NCI-H2171 (cell line): ENCODE results near the gene MAGED2.
"Not testable (repeated sequence)": the region's sequence is repeated elsewhere in the genome, so short reads cannot be mapped to it uniquely, and the experiment has no call there.

Experiments
- DNase-seq: peaks from one replicate; lab custom pipeline; 2025; lab: John Stamatoyannopoulos, UW

MAGED2 gene, protein sequence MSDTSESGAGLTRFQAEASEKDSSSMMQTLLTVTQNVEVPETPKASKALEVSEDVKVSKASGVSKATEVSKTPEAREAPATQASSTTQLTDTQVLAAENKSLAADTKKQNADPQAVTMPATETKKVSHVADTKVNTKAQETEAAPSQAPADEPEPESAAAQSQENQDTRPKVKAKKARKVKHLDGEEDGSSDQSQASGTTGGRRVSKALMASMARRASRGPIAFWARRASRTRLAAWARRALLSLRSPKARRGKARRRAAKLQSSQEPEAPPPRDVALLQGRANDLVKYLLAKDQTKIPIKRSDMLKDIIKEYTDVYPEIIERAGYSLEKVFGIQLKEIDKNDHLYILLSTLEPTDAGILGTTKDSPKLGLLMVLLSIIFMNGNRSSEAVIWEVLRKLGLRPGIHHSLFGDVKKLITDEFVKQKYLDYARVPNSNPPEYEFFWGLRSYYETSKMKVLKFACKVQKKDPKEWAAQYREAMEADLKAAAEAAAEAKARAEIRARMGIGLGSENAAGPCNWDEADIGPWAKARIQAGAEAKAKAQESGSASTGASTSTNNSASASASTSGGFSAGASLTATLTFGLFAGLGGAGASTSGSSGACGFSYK

DNA sequence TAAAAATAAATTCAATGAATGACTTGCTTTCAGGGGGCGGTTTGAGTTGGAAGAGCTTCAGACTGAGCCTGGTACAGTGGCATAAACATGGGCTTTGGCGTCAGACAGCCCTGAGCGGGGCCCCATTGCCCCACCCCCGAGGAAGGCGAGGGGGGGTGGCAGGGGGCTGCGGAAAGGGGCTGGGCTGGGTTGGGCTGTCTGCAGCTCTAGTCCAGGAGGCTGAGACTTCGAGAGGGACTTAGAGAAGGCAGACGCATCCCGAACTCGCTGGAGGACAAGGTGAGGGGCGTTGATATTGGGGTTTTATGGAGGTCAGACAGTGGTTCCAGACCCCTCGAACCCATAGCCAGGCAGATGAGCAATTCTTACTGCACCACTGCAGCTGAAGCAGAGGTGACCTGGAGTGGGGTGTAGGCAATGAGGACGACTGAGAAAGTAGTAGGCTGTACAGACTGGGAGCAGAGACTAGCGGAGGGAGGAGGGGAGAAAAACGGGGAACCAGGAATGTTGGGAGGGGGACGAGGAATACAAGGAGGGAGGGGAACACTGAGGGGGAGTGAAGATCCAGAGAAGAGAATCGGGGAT is at the start of gene MAGED2:
MAGED2 (plus strand) TSS at position 222 of the 585 bp plus-strand sequence. CDS start 1,587 bp downstream, outside the sequence.
- DNase-seq: no peak

- DNase-seq: no peak
Measured at GRCh38 chrX:54758114-54759055, 49.2 kb upstream of the MAGED2 start.

DNA sequence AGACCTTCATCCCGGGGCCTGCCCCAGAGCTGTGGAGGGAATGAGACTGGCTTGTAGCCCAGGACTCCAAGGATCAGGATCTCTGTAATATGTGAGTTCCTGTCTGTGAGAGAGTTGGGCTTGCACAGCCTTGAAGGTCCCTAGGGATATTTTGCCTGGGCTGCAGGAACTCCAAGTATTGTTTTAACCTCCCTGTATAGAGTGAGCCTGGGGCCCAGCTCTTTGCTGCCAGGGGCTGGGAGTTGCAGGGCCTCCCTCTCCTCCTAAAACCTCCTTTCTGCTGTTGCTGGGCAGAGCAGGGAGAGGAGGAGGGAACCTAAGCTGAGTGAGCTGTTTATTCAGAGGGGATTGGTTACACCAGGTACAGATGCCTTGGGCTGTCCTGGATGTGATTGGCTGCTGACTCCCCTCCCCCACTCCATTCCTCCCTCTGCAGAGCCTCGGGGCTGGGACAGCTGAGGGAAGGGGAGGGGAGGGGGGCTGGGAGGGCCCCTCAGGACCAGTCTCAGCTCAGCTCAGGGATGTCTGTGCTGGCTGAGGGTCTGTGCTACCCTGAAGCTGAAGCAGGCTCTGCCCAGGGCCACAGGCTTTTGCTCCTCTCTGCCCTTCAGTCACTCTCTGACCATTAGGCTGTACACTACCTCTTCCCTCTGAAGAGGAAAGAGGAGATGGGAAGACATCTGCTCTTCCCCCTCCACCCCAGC is 33.0 kb upstream of the MAGED2 start:
- peak; percentile 3 for DNase-seq

DNA sequence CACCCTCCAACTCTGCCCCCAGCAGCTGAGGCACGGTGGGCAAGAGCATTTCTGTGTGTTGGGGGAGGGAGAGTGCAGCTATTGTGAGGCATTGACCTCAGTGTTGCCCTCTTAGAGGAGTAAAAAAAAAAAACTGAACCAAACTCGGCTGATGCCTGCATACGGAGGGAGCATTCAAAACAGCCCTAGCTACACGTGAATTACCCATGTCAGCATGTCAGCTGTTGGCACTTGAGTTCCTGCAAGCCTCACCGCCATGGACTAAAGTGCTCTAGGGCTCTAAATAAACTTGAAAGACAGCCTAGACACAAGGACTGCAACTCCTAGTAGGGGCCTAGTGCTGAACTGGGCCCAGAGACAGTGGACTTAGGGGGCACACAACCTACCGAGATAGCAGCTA is 31.5 kb upstream of the MAGED2 start:
- no peak for DNase-seq

DNA sequence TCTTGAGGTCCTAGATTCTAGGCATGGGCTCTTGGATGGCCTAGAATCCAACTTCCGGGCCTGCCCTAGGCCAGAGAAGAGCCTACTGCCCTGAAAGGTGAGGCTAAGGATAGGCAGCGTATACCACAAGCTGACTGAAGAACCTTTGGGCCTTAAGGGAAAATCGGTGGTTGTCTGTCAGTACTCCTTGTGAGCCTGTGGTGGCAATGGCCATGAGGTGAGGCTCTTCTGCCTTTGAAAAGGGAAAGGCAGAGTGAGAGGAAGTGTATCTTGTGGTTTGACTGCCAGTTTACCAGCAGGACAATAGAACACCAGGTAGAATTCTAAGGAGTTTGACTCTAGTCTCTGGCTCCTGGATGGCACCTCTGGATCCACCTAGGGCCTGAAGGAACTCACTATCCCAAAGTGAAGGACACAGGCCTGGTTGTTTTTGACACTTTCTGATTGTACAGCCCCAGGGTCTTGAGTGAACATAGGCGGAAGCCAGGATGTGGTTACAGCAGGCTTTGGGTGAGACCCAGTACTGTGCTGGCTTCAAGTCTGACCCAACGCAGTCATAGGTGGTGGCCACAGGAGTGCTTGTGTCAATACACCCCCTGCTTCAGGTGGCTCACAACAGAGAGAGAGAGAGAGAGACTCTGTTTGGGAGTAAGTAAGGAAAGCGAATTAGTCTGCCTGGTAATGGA is 30.4 kb upstream of the MAGED2 start:
- DNase-seq: no peak

DNA sequence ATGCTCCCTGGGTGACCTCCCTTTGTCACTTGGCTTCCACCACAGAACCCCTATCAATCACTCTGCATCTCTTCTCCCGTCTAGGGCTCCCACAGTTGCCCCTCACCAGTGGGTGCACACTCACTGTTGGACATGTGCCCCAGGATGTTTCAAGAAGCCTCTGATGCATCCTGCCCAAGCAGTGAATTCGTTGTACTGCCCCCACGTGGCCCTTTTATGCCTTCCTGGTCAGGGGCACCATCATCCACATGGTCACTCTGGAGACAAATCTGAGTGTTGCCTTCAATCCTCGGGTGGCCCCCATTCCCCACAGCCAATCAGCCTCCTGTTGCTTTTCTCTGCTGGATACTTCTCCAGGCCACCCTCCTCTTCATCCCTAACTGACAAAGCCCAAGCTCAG is 21.6 kb upstream of the MAGED2 start:
- no peak for DNase-seq

DNA sequence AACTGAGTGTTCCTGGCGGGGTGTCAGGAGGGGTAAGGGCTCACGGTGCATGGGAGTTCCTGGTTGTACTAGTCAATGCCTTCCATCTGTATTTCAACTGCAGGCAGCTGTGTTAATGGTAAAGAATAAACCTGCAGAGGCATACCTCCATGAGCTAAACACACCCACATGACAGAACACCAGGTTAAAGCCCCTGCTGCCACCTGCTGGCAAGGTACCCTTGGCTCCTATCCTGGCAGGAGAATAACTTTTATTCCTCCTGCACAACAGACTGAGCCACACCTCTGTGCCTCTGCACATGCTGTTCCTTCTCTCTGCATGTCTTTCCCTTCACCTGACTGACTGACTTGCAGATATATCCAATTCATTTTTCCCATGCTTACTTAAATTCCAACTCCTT is 20.6 kb upstream of the MAGED2 start:
- DNase-seq: no peak

DNA sequence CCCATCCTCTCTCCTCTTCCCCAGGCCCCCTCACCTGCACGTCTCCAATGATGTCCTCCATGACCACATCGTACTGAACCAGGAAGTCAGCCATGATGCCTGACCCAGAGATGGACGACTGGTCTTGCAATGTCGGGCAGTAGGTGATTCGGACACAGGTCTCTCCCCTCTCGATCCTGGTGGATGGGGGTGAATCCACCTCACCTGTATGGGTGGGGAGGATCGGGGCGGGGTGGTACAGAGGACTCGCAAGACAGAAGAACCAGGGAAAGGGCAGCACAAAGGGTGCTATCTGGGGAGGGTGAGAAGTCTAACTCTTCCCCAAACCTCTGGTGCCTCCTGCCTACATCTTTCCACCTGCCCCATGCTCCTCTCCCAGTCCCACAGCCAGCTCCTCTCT is 19.1 kb upstream of the MAGED2 start:
- DNase-seq: no peak

- DNase-seq: not testable (repeated sequence)
Measured at GRCh38 chrX:54789405-54789804, 18.1 kb upstream of the MAGED2 start.

DNA sequence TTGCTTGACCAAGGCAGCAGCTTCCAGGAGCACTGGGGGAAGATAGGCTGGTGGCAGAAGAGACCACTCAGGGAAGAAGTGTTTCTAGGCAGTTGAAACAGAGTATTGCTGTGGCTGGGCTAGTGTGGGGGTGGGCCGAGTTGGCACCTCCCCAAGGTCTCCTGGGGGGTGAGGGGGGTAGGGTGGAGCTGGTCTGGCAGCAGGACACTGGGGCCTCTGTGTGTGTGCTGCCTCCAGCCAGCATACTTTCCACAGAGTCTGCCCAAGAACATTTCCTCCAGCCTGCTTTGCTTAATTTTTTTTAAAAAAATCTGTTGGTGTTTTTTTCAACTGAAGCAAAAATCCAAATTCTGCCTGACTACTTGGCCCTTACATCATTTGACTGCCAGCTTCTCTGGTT is 13.5 kb upstream of the MAGED2 start:
- no peak for DNase-seq

DNA sequence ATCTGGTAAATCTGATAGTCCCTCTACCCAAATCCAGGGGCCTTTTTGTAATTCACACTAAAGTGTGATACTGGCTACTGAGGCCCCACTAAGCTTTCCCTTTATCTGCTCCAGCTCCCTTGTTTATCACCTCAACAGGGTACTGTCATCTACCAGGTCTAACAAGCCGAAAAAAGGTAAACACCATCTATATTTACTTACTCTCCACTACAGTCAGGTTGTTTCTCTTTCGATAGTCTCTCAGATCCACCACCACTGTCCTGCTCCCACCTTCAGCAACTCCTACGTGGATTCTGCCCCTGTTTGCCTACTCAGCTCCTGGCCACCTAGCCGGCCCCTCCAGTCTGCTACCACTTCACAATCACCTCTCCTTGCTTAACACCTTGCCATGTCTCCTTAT is 12.8 kb upstream of the MAGED2 start:
- DNase-seq: no peak

- DNase-seq: no peak
Measured at GRCh38 chrX:54798137-54798536, 9.4 kb upstream of the MAGED2 start, which contains the start of gene ITIH6. Gene ITIH6, minus strand, starts transcription at chrX:54798255. Its CDS starts 45 bp downstream, at chrX:54798210.

DNA sequence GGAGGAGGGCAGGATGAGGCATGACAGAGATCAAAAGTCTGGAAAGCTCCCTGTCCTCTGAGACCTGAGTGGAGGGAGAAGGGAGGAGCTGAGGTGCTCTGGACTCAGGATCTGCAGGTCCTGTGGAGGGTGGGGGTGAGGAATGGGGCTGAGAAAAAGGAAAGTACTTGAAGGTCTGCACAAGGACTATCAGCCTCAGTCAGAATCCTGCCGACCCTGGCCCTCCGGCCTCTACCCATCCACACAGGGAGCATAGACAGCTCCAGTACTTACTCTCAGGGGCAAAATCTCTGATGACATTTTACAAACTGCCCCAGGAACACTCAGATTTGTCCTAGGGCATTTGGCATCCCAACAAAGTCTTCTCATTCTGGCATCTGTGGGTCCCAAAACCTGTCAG is 8.5 kb upstream of the MAGED2 start:
- no peak for DNase-seq

GRCh38 chrX:54808109-54808604 is 612 bp downstream of the MAGED2 start:
- peak; percentile 53 for DNase-seq

GRCh38 chrX:54808605-54809483 is 1.3 kb downstream of the MAGED2 start:
- peak; percentile 85 for DNase-seq

DNA sequence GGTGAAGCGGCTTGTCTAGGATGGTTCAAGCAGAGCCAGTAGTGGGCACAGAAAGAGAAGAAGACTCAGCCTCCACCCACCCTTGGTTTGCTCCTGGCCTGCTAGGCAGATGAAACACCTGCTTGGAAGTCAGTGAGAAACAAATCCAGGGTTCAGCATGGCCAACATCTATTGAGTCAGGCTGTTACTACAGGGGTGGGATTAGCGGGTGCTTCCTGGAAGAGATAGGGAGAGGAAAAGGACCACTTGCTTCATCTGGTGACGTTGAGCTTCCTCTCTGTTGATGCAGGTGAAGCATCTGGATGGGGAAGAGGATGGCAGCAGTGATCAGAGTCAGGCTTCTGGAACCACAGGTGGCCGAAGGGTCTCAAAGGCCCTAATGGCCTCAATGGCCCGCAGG is 3.0 kb downstream of the MAGED2 start:
- no peak for DNase-seq

DNA sequence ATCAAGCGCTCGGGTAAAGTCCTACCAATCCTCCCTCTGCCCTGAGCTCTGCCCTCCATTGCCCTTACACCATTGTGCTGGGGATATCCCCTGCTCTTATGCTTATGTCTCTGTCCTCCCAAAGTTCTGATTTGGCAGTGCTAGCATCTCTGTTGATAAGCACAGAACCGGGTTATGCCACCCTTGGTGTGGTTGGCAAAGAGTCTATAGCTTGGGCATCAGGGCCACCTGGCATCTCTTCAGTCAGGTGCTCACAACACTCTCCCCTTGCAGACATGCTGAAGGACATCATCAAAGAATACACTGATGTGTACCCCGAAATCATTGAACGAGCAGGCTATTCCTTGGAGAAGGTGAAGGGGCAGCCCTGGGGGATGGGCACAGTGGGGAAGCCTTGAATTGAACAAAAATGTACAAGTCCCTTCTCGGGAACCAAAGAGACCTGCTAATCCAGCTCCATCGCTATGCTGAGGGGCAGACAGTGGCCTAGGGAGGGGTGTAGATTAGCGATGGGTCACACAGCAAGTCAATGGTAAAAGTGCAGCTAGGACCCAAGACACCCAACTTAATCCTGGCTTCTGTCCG is 3.8 kb downstream of the MAGED2 start:
- no peak for DNase-seq

- DNase-seq: no peak
Measured at GRCh38 chrX:54812306-54812705, 4.8 kb downstream of the MAGED2 start.

DNA sequence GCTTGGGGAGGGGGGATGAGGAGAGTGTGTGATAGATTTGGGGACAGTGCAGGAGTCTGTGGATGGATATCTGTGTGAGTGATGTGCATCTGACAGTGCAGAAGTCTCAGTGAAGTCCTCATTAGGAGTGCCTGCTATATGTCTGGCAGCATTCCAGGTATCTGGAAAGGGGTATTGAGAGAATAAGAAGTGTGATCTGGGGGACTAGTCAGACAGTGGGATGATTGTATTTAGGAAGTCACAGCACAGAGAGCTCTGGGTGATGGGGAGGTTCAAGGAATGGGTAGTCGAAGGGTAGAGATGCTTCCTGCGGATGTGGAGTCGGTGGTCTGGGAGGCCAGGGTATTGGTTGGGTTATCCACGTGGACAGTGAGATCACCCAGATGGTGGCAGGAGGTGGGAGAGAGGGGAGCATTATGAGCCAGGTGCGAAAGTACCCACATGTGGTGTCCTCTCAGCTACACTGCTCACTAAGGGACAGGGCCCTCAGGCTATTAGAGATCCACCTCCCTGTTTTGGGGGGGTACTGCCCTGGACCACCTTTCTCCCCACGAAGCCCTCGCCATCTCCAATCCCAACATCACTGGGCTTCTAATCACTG is 9.8 kb downstream of the MAGED2 start:
- no peak for DNase-seq
